Right atrium auricular region (tissue), 2 donors: ENCODE measurements around the gene IGFBP7. TPM values are rescaled to one million over a fixed set of nuclear protein-coding genes. Genes with fewer than 3 reads are reported as not detected.
"Not testable (repeated sequence)": the region's sequence is repeated elsewhere in the genome, so short reads cannot be mapped to it uniquely, and the experiment has no call there.

Experiments
- DNase-seq: peaks from one replicate; pipeline ENCODE4 v3.0.0-alpha.2; 2019; ENCODE audit warnings: low spot score
- H3K27ac ChIP-seq, 2 donors: fragments of 200-600 bp; sonication (generic); 1 replicate in 1 of 2; 2 replicates in 1 of 2; pipeline ENCODE4 v1.5.1; 2016 to 2019
- H3K27me3 ChIP-seq, 2 donors: fragments of 200-600 bp; sonication (generic); one replicate each; pipeline versions ENCODE4 v1.5.1 to v1.6.0; 2017 to 2019
- H3K36me3 ChIP-seq: fragments of 200-600 bp; sonication (generic); one replicate; pipeline ENCODE4 v1.5.1; 2016
- H3K4me1 ChIP-seq, 2 donors: fragments of 200-600 bp; sonication (generic); one replicate each; pipeline versions ENCODE4 v1.5.1 to v1.6.0; 2017 to 2019
- H3K4me3 ChIP-seq, 2 donors: fragments of 200-600 bp; sonication (generic); 1 replicate in 1 of 2; 2 replicates in 1 of 2; pipeline ENCODE4 v1.5.1; 2017 to 2019; ENCODE audit warnings: mild to moderate bottlenecking in 1 of 2, moderate library complexity in 1 of 2
- H3K9me3 ChIP-seq, 2 donors: fragments of 200-600 bp; sonication (generic); one replicate each; pipeline ENCODE4 v1.5.1; 2019
- CTCF ChIP-seq, 2 donors: fragments of 200-600 bp; sonication (generic); IDR thresholded peaks; one replicate each; pipeline ENCODE4 v1.5.1; 2019; ENCODE audit warnings: antibody characterized with exemption in 2 of 2
- total RNA-seq, 2 donors: library from RNA; depleted of rRNA; stranded (reverse); fragments of >200 nt; gene quantifications; one replicate each; pipeline ENCODE4 v1.1.0, GENCODE V29; 2016

IGFBP7 gene
- total RNA-seq, 2 donors from 2014 or later = 866 to 898 TPM

DNA sequence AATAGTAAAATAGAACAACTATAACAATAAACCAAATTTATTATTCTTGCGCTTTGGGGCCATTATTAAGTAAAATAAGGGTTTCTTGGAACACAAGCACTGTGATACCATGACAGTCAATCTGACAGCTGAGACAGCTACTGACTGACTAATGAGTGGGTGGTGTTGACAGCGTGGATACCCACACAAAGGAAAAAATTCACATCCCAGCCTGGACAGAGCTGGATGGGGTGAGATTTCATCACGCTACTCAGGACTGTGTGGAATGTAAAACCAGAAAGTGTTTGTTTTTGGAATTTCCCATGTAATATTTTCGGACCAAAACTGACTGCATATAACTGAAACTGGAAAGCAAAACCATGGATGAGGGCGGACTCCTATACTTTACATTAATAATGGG lies 48.8 kb downstream of the IGFBP7 start:
- TF ChIP-seq CTCF (IDR thresholded peaks at IDR 0.05) = no peak
- Histone ChIP-seq H3K9me3 (no peaks in the 10 kb centered on the region), H3K4me3 (no peak overlapping the region), H3K36me3 (no peaks in the 10 kb centered on the region), H3K27ac (peak overlapping the region; percentile 47 to 86), H3K4me1 (peaks cover 0 to 66% of the 10 kb centered on the region in 2 donors), H3K27me3 (no peaks in the 10 kb centered on the region)
- DNase-seq = no peak

- peaks cover 0 to 66% of the 10 kb centered on the region in 2 donors for H3K4me1 ChIP-seq
- H3K27ac ChIP-seq = peak overlapping the region; percentile 47 to 86
- H3K36me3 ChIP-seq, H3K4me3 ChIP-seq, H3K27me3 ChIP-seq, H3K9me3 ChIP-seq, DNase-seq: not testable (repeated sequence)
These were observed 49.5 kb downstream of the IGFBP7 start for GRCh38 chr4:57060717-57061067.

DNA sequence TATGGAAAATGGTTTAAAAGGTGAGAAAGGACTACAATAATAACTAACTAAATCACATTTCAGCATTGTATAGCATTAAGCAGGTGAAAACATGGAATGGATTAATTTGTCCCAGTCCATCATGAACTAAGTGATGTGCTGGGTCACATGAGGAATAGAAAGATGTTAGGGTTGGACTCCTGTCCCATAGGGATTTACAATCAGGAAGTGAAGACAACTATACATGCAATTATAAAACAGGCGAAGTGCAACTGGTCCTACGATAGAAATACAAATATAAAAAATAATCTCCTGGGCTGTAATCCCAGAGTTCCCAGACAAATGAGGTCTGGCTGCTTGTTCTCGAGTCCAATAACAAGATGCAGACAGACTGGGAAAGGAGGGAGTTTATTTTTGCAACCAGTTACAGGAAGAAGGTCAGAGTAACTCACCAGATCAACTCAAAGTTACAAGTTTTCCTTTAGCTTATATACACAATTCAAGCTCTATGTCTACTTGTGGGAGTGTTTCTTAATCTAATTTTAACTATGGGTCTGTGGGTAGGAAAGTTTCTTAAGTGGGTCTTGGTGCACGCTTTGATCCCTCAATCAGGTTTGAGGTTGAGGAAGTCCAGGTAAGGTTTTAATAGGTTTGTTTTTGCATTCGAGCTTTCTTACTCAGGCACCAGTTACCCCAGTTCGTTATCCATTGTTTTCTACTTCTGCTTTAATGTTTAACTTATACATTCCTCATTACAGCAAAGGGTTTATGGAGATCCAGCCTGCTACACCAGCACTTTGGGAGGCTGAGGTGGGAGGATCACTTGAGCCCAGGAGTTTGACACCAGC lies 50.1 kb downstream of the IGFBP7 start:
- no peaks in the 10 kb centered on the region for H3K36me3 ChIP-seq
- DNase-seq = no peak
- H3K27me3 ChIP-seq = no peaks in the 10 kb centered on the region
- TF ChIP-seq CTCF (IDR thresholded peaks at IDR 0.05) = no peak
- no peaks in the 10 kb centered on the region for H3K9me3 ChIP-seq
- H3K4me1 ChIP-seq = peaks cover 0 to 64% of the 10 kb centered on the region in 2 donors
- peak overlapping the region; percentile 47 to 86 for H3K27ac ChIP-seq
- no peak overlapping the region for H3K4me3 ChIP-seq

DNA sequence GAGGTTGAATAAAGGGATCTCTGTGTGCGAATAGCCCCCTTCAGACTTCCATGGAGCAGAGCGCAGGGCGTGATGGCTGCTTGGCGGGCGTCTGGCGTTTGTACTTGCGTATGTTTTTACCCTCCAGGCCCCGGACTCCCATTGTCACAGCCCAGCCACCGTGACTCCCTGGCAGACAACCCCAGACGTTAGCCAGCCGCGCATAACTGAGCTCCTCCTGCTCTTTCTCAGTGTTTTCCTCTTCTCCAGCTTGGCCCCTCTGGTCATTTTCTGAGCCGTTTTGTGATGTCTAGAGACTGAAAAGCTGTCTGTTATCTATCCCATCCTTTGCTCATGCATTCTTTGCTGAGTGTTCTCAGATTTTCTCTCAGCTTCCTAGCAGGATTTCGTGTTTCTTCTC lies 54.3 kb downstream of the IGFBP7 start:
- DNase-seq = peak; percentile 72

GRCh38 chr4:57053508-57053907 lies 56.7 kb downstream of the IGFBP7 start:
- Histone ChIP-seq H3K4me3 (no peak overlapping the region), H3K27me3 (no peaks in the 10 kb centered on the region), H3K36me3 (no peaks in the 10 kb centered on the region), H3K9me3 (no peaks in the 10 kb centered on the region), H3K4me1 (peaks cover 0 to 57% of the 10 kb centered on the region in 2 donors), H3K27ac (peak overlapping the region in 1 of 2 donors; percentile 54)
- no peak for TF ChIP-seq CTCF (IDR thresholded peaks at IDR 0.05)
- peak; percentile 59 for DNase-seq

More for the DNA sequence above, 54.3 kb downstream of the IGFBP7 start:
- no peak for TF ChIP-seq CTCF (IDR thresholded peaks at IDR 0.05)
- Histone ChIP-seq H3K36me3 (no peaks in the 10 kb centered on the region), H3K27ac (peak overlapping the region; percentile 61 to 72), H3K27me3 (no peaks in the 10 kb centered on the region), H3K9me3 (no peaks in the 10 kb centered on the region), H3K4me1 (peaks cover 0 to 48% of the 10 kb centered on the region in 2 donors), H3K4me3 (peak overlapping the region in 1 of 2 donors; percentile 3)

GRCh38 chr4:57051524-57051923 lies 58.7 kb downstream of the IGFBP7 start:
- Histone ChIP-seq H3K36me3 (no peaks in the 10 kb centered on the region), H3K27me3 (no peaks in the 10 kb centered on the region), H3K4me3 (no peak overlapping the region), H3K4me1 (peaks cover 0 to 53% of the 10 kb centered on the region in 2 donors), H3K9me3 (no peaks in the 10 kb centered on the region), H3K27ac (peak overlapping the region; percentile 52)
- no peak for DNase-seq
- TF ChIP-seq CTCF (IDR thresholded peaks at IDR 0.05) = no peak
